ACC112 (cell line): ENCODE data around the gene RAPGEF3.
A peak's percentile ranks its signal among the peaks of the same experiment; 100 is the strongest.

Experiments used
- H2AFZ ChIP-seq: fragments of 200-600 bp; sonication (generic); one replicate; pipeline ENCODE4 v1.6.0; 2017; ENCODE audit warnings: antibody characterized with exemption, low read length; ENCODE audit not compliant: unreplicated experiment
- H3K27ac ChIP-seq: fragments of 200-600 bp; sonication (generic); 2 replicates; pipeline ENCODE4 v1.5.1; 2014; ENCODE audit warnings: low read depth, mild to moderate bottlenecking, antibody characterized with exemption, low read length, moderate library complexity
- H3K27me3 ChIP-seq: fragments of 200-600 bp; sonication (generic); 2 replicates; pipeline ENCODE4 v1.6.1; 2014; ENCODE audit warnings: mild to moderate bottlenecking, antibody characterized with exemption, low read length, moderate library complexity, mixed read lengths; ENCODE audit not compliant: insufficient read depth
- H3K36me3 ChIP-seq: fragments of 200-600 bp; sonication (generic); 2 replicates; pipeline ENCODE4 v1.6.1; 2016; ENCODE audit warnings: mild to moderate bottlenecking, antibody characterized with exemption, low read length, moderate library complexity, mixed read lengths; ENCODE audit not compliant: insufficient read depth
- H3K4me1 ChIP-seq: fragments of 200-600 bp; sonication (generic); one replicate; pipeline ENCODE4 v1.6.1; 2016; ENCODE audit warnings: low read length, mixed read lengths; ENCODE audit not compliant: insufficient read depth, unreplicated experiment, control insufficient read depth
- H3K4me3 ChIP-seq: fragments of 200-600 bp; sonication (generic); 2 replicates; pipeline ENCODE4 v1.5.1; 2014; ENCODE audit warnings: mild to moderate bottlenecking, low read depth, low read length
- H3K79me2 ChIP-seq: fragments of 200-600 bp; sonication (generic); one replicate; pipeline ENCODE4 v1.6.0; 2016; ENCODE audit warnings: low read length; ENCODE audit not compliant: control insufficient read depth, unreplicated experiment, insufficient read depth

RAPGEF3 gene

DNA sequence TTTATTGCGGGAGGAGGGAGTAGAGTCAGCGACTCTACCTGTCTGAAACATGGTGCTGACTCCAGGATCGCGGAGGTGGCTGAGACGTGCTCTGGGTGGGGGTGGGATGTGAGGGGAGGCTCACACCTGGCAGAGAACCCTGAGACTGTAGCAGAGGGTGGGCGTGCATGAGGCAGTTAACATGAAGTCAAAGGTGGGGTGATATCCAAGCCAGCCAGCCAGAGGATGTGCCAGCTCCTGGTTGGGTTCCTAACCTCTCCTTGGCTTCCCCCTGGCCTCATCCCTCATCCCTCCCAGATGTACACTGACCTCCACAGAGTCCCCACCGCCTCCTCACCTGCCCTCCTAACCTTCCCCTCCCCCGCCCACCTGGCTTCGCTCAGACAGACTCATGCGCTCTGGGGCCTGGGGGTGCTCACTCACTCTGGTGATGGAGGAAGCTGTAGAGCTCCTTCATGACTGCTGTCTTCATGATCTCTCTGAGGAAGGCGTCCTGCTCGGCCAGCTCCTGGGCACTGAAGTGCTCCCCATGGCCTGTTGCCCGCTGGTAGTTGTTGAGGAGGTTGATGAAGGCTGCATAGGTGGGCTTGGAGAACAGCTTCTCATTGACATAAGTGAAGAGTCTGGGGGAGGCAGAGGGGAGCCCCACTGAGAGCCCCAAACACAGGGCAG is 42.7 kb downstream of the RAPGEF3 start:
- peaks cover 7% of the 10 kb centered on the region for H3K4me1 ChIP-seq
- H3K4me3 ChIP-seq = peak overlapping the region; percentile 47; the same call in 1 of the 2 replicates
- H2AFZ ChIP-seq = no peak overlapping the region
- no peaks in the 10 kb centered on the region for H3K79me2 ChIP-seq
- H3K27ac ChIP-seq = no peak overlapping the region
- no peaks in the 10 kb centered on the region for H3K27me3 ChIP-seq
- H3K36me3 ChIP-seq = no peaks in the 10 kb centered on the region

DNA sequence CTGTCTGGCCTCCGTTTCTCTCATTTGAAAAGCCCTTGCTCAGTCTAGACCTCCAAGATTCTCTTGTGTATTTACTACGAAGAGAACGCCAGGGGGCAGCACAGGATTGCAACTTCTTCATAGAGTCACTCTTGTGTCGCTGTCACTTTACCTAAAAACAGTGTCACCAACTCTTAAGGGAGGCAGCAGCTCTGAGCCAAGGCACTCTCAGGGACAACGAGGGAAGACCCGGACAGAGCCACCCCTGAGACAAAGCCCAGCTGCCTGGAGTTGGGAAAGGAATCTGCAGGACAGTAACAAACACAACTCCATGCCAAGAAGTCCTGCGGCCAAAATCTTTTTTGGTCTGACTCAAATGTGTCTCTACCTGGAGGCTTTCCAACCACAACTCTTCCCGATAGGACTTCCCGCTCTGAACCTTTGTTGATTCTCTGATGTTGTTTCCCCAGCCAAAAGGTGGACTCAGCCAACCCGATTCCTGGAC is 43.2 kb downstream of the RAPGEF3 start:
- Histone ChIP-seq H2AFZ (no peak overlapping the region), H3K27ac (no peak overlapping the region)

DNA sequence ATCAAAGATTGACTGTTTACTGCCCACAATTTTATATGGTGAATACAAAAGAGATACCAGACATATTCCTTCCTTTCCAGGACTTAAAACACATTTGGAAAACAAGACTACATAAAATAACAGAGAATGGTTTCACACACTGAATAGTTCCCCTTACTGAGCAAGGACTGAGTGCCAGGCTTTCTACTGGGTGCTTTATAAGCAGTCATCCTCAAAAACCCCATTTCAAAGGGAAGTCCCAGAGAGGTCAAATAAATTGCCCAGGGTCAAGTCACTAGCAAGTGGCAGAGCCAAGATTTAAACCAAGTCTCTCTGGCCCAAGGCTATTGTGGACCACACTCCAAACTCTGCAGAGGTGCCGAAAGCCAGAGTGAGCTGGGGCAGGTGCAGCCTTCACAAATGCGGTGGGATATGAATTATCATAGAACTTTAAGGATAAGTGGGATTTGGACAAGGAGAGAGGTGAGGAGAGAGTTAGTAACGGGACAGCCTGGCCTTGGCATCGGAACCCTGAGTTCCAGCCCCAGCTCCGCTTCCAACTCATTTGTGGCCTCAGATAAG is 43.8 kb downstream of the RAPGEF3 start:
- Histone ChIP-seq H3K79me2 (no peaks in the 10 kb centered on the region), H2AFZ (no peak overlapping the region), H3K36me3 (no peaks in the 10 kb centered on the region), H3K27me3 (no peaks in the 10 kb centered on the region), H3K4me1 (peaks cover 7% of the 10 kb centered on the region), H3K27ac (no peak overlapping the region), H3K4me3 (no peak overlapping the region)

More for the DNA sequence above, 43.2 kb downstream of the RAPGEF3 start:
- no peaks in the 10 kb centered on the region for H3K27me3 ChIP-seq
- H3K79me2 ChIP-seq = no peaks in the 10 kb centered on the region
- H3K4me3 ChIP-seq = peak overlapping the region; percentile 47
- peaks cover 7% of the 10 kb centered on the region for H3K4me1 ChIP-seq
- H3K36me3 ChIP-seq = no peaks in the 10 kb centered on the region

DNA sequence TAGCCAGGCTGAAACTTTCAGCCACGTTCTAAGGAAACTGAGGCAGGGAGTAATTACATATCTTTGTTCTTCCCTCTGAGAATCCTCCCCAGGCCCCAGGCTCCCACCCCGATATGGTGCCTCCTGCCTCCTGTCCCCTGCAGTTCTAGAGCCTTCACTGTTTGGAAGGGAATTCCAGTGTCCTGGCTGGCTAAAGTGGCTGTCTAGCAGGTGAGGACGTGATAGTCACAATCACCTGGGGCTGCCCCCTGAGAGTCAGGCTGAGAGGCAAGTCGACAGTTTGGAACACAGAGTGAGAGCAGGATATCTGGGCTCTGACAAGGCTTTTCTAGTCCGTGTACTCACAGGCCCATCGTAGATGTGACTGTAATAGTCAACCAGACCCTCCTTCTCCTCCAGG is 46.5 kb downstream of the RAPGEF3 start:
- H2AFZ ChIP-seq = no peak overlapping the region
- no peaks in the 10 kb centered on the region for H3K36me3 ChIP-seq
- peaks cover 10% of the 10 kb centered on the region for H3K4me1 ChIP-seq
- H3K27me3 ChIP-seq = no peaks in the 10 kb centered on the region
- no peak overlapping the region for H3K27ac ChIP-seq
- H3K4me3 ChIP-seq = no peak overlapping the region
- H3K79me2 ChIP-seq = no peaks in the 10 kb centered on the region

DNA sequence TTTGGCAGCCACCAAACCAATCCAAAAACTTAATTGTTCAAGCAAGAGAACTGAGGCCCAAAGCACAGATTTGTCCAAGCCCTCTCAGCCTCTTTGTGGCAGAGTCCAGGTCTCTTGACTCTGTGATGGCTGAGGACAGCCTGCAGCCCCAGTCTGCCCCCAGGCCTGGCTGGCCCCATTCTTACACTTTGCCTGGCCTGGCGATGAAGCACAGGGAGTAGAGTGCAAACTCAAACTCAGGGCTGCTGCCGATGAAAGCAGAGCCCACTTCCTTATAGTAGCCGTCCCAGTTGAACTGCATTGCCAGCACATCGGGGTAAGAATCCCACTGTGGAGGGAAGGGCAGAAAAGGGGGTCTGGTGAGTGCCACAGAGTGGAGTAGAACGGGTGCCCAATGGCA is 47.2 kb downstream of the RAPGEF3 start:
- peaks cover 10% of the 10 kb centered on the region for H3K4me1 ChIP-seq
- H3K79me2 ChIP-seq = peaks cover 2% of the 10 kb centered on the region
- H3K36me3 ChIP-seq = no peaks in the 10 kb centered on the region
- H3K27ac ChIP-seq = no peak overlapping the region
- H3K27me3 ChIP-seq = no peaks in the 10 kb centered on the region
- H2AFZ ChIP-seq = no peak overlapping the region
- H3K4me3 ChIP-seq = no peak overlapping the region

DNA sequence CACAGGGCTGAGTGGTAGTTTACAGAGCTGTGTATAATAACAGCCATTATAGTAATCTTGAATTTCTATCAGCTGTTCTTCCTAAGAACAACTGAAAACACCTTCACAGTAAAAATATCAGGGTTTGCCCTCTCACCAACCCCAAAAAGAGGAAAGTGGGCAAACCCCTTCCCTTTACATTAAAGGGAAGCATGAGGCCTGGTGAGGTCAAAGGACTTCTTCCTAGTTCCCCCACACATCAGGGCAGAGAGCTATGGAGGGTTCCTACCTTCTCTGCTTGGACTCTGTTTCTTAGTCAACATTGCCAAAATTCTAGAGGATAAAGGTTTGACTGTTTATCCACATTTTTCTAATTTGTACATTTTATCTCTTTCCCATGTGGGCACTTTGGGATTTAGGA is 48.4 kb downstream of the RAPGEF3 start:
- Histone ChIP-seq H2AFZ (no peak overlapping the region), H3K27me3 (no peaks in the 10 kb centered on the region), H3K27ac (no peak overlapping the region), H3K79me2 (peaks cover 12% of the 10 kb centered on the region), H3K4me3 (no peak overlapping the region), H3K36me3 (no peaks in the 10 kb centered on the region), H3K4me1 (peaks cover 10% of the 10 kb centered on the region)

DNA sequence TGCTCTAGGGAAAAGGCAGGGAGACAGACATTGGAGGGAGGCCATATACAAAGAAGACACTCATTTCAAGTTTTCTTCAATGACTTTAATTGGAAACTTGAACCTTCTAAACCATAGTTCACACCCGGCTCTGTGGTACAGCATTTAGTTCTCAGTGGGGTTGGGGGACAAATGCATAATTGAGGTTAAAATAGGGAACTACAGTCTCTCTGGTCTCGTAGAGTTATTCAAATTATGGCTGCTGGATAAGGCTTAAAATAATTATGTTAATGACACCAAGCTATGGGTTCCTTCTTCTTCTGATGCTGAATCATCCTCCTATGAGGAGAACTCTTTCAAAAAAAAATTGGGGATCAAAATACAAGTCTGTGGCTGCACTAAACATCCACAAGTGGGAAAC is 49.0 kb downstream of the RAPGEF3 start:
- Histone ChIP-seq H3K27ac (no peak overlapping the region), H2AFZ (no peak overlapping the region), H3K79me2 (peaks cover 18% of the 10 kb centered on the region), H3K36me3 (no peaks in the 10 kb centered on the region), H3K27me3 (no peaks in the 10 kb centered on the region), H3K4me1 (peaks cover 10% of the 10 kb centered on the region), H3K4me3 (no peak overlapping the region)

DNA sequence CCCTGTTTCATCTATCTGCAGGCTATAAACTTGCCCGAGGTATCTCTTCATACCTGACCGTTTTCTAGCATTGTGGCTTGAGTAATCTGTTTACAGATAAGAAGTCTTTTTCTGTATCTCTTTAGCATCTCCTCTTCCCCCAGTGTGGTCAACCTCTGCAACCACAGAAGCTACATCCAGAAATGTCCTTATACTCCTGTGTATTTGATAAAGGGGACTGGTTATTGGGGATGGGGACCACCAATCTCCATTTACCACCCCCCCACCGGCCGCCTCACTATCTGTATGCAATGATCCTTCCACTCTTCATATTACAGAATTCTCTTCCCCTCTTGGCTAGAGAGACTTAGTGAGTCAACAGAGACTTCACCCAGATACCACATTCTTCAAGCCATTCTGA is 49.4 kb downstream of the RAPGEF3 start:
- Histone ChIP-seq H3K79me2 (peaks cover 20% of the 10 kb centered on the region), H3K4me1 (peaks cover 10% of the 10 kb centered on the region), H3K4me3 (no peak overlapping the region), H2AFZ (no peak overlapping the region), H3K36me3 (no peaks in the 10 kb centered on the region), H3K27me3 (no peaks in the 10 kb centered on the region), H3K27ac (no peak overlapping the region)

DNA sequence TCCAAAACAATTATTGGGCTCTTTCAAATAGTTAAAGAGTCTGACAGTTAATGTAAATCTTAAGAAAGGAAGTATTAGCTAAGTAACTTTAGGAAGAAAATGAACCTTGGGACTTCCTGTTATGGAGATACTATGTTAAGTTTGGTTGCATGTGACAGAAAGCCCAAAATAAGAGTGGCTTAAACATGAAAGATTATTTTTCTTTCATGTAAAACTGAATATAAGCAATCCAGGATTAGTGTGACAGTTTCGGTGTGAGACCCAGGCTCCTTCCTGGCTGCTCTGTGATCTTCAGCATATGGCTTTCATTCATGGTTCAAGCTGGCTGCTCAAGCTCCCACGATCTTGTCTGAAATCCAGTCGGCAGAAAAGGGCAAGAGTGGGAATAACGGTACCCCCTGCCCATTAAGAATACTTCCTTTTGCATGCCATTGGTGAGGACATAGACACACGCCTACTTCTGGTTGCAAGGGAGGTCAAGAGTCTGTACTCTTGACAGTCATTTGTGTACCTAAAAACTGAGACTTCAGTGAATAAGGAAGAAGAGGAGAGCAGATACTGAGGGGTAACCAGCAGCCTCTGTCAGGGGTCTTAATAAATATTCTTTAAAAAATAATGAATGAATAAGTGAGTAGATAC is 50.7 kb downstream of the RAPGEF3 start:
- H3K79me2 ChIP-seq = peaks cover 33% of the 10 kb centered on the region
- no peaks in the 10 kb centered on the region for H3K27me3 ChIP-seq
- H3K36me3 ChIP-seq = no peaks in the 10 kb centered on the region
- H3K27ac ChIP-seq = no peak overlapping the region
- H3K4me3 ChIP-seq = peak overlapping the region; percentile 97; the same call in 1 of the 2 replicates
- H3K4me1 ChIP-seq = peaks cover 10% of the 10 kb centered on the region
- H2AFZ ChIP-seq = no peak overlapping the region

DNA sequence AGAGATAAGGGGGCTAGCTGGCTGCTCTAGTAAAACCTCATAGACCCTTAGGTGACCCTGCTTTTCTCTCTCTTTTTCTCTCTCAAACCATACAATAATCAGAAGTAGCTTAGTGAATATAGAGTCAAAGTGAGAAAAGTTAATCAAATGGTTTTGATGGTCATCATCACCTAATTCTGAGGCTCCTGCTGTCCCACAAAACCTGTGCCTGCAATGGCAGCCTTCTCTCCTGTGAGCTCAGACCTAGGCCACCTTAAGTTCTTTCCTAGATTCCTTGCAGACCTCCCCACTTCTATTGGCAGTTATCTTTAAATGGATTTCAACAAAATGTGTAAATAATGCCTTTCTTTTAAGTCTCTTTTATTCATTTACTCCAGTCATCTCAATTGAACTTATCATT is 51.3 kb downstream of the RAPGEF3 start:
- peak overlapping the region; percentile 97; the same call in 1 of the 2 replicates for H3K4me3 ChIP-seq
- no peaks in the 10 kb centered on the region for H3K27me3 ChIP-seq
- H3K36me3 ChIP-seq = no peaks in the 10 kb centered on the region
- H3K4me1 ChIP-seq = peaks cover 10% of the 10 kb centered on the region
- H2AFZ ChIP-seq = no peak overlapping the region
- H3K27ac ChIP-seq = no peak overlapping the region
- peaks cover 36% of the 10 kb centered on the region for H3K79me2 ChIP-seq
